IMR-90 (cell line): ENCODE results near the gene PIP4K2A. TPM values are rescaled to one million over a fixed set of nuclear protein-coding genes. Genes with fewer than 3 reads are reported as not detected.

ENCODE experiments used
- ATAC-seq: fragments of 200-7000 bp; cut with Tn5 transposase; 2 replicates; pipeline ENCODE4 v1.9.1; 2020; ENCODE audit warnings: low read depth, mild to moderate bottlenecking, moderate library complexity
- BruUV-seq: library from RNA; stranded (reverse); fragments of 400-500 nt; replicated peaks from 2 replicates; lab custom pipeline; 2021; lab: Mats Ljungman, UMichigan
- CTCF ChIA-PET: fragments of 300-600 bp; formaldehyde crosslinking; extraction: SDS; loops from one replicate; lab custom pipeline; 2021; ENCODE audit warnings: antibody characterized with exemption; lab: Yijun Ruan, JAX
- POLR2A ChIA-PET: fragments of 300-600 bp; sonication (Branson Sonifier 250); formaldehyde crosslinking; loops from one replicate; lab custom pipeline; 2022; ENCODE audit warnings: antibody characterized with exemption; ENCODE audit not compliant: unreplicated experiment; lab: Charles Lee
- DNase-seq: peaks from one replicate; pipeline ENCODE4 v3.0.0; 2013
- H2AFZ ChIP-seq: replicated peaks from 2 replicates; pipeline ENCODE3; 2013; ENCODE audit warnings: low read length, mild to moderate bottlenecking; ENCODE audit not compliant: poor library complexity
- H2AK5ac ChIP-seq: 2 replicates; pipeline ENCODE4 v1.6.1; 2013; ENCODE audit warnings: low read depth, low read length, inconsistent platforms
- H2AK9ac ChIP-seq: replicated peaks from 2 replicates; pipeline ENCODE3; 2013; ENCODE audit warnings: mild to moderate bottlenecking, low read depth, low read length, moderate library complexity; ENCODE audit not compliant: poor library complexity
- H2BK120ac ChIP-seq: 2 replicates; pipeline ENCODE4 v1.6.1; 2013; ENCODE audit warnings: low read depth, low read length, inconsistent platforms
- H2BK15ac ChIP-seq: 3 replicates; pipeline ENCODE4 v1.6.1; 2013; ENCODE audit warnings: low read depth, low read length, inconsistent platforms
- H2BK20ac ChIP-seq: 2 replicates; pipeline ENCODE4 v1.6.1; 2013; ENCODE audit warnings: low read depth, mild to moderate bottlenecking, inconsistent platforms, low read length, moderate library complexity
- H2BK5ac ChIP-seq: 2 replicates; pipeline ENCODE4 v1.6.1; 2013; ENCODE audit warnings: mild to moderate bottlenecking, low read depth, low read length, inconsistent platforms; ENCODE audit not compliant: poor library complexity, severe bottlenecking
- H3K14ac ChIP-seq: replicated peaks from 2 replicates; pipeline ENCODE4 v1.6.1; 2013; ENCODE audit warnings: low read depth, low read length, inconsistent platforms
- H3K18ac ChIP-seq: 2 replicates; pipeline ENCODE4 v1.6.1; 2013; ENCODE audit warnings: low read depth, low read length, control low read depth
- H3K23ac ChIP-seq: 2 replicates; pipeline ENCODE4 v1.6.1; 2013; ENCODE audit warnings: low read depth, low read length, inconsistent platforms
- H3K27ac ChIP-seq: 2 replicates; pipeline ENCODE4 v1.5.1; 2013; ENCODE audit warnings: mild to moderate bottlenecking, control low read depth, low read length; ENCODE audit not compliant: insufficient read depth
- H3K27me3 ChIP-seq: 2 replicates; pipeline ENCODE4 v1.6.1; 2013; ENCODE audit warnings: low read length; ENCODE audit not compliant: control insufficient read depth, insufficient read depth
- H3K36me3 ChIP-seq: 2 replicates; pipeline ENCODE4 v1.6.1; 2013; ENCODE audit warnings: low read length, mixed read lengths; ENCODE audit not compliant: control insufficient read depth, insufficient read depth
- H3K4ac ChIP-seq: 2 replicates; pipeline ENCODE4 v1.6.1; 2013; ENCODE audit warnings: low read depth, low read length, inconsistent platforms
- H3K4me1 ChIP-seq: 2 replicates; pipeline ENCODE4 v1.6.1; 2013; ENCODE audit warnings: low read length, mixed read lengths; ENCODE audit not compliant: control insufficient read depth, insufficient read depth
- H3K4me2 ChIP-seq: 2 replicates; pipeline ENCODE4 v1.6.1; 2013; ENCODE audit warnings: low read depth, mild to moderate bottlenecking, control low read depth, low read length, moderate library complexity
- H3K4me3 ChIP-seq: 2 replicates; pipeline ENCODE4 v1.5.1; 2013; ENCODE audit warnings: low read depth, mild to moderate bottlenecking, control low read depth, low read length, moderate library complexity; ENCODE audit not compliant: insufficient read depth
- H3K56ac ChIP-seq: 2 replicates; pipeline ENCODE4 v1.6.1; 2013; ENCODE audit warnings: low read length, inconsistent platforms; ENCODE audit not compliant: insufficient read depth; ENCODE audit errors: extremely low read depth
- H3K79me1 ChIP-seq, 2 experiments: 2 replicates each; pipeline ENCODE4 v1.6.1; 2013; ENCODE audit warnings: low read length in 2 of 2, inconsistent platforms in 1 of 2, low read depth in 1 of 2
- H3K9ac ChIP-seq: 2 replicates; pipeline ENCODE4 v1.6.1; 2013; ENCODE audit warnings: low read depth, low read length, control low read depth
- H3K9me1 ChIP-seq: 2 replicates; pipeline ENCODE4 v1.6.1; 2013; ENCODE audit warnings: low read length, inconsistent platforms; ENCODE audit not compliant: insufficient read depth
- H3K9me3 ChIP-seq: 2 replicates; pipeline ENCODE4 v1.6.1; 2013; ENCODE audit warnings: low read length; ENCODE audit not compliant: control insufficient read depth, insufficient read depth
- H4K20me1 ChIP-seq: 2 replicates; pipeline ENCODE4 v1.6.1; 2013; ENCODE audit warnings: low read length, inconsistent platforms; ENCODE audit not compliant: insufficient read depth
- H4K5ac ChIP-seq: 2 replicates; pipeline ENCODE4 v1.6.1; 2013; ENCODE audit warnings: mild to moderate bottlenecking, low read depth, low read length, control low read depth
- H4K8ac ChIP-seq, 2 experiments: 2 replicates each; pipeline ENCODE4 v1.6.1; 2013; ENCODE audit warnings: low read depth in 2 of 2, low read length in 2 of 2, control low read depth in 1 of 2, inconsistent platforms in 1 of 2
- H4K91ac ChIP-seq: 2 replicates; pipeline ENCODE4 v1.6.1; 2013; ENCODE audit warnings: low read depth, low read length, inconsistent platforms; ENCODE audit not compliant: insufficient read depth
- BHLHE40 ChIP-seq: fragments of 150-350 bp; IDR thresholded peaks from 2 replicates; pipeline ENCODE4 v1.6.1; 2016; ENCODE audit warnings: mild to moderate bottlenecking, low read depth, low read length
- MAZ ChIP-seq: IDR thresholded peaks from 2 replicates; pipeline ENCODE4 v1.6.1; 2012; ENCODE audit warnings: low read depth, mild to moderate bottlenecking, low read length, improper control_type of control experiment, moderate library complexity, borderline replicate concordance
- WGBS, 2 experiments: methylation state at CpG; one replicate each; pipeline versions ENCODE4 v1.1.5 to v1.1.7; 2013; ENCODE audit warnings: missing lambda C conversion rate in 2 of 2; ENCODE audit not compliant: insufficient read length in 1 of 2; ENCODE audit errors: extremely low coverage in 2 of 2; 5-methylcytosine and 5-hydroxymethylcytosine counted together
- dilution Hi-C: fragments of 300-500 bp; cut with HindIII; formaldehyde crosslinking; loops from one replicate; pipeline ENCODE4 v1.14.3; 2018; ENCODE audit warnings: low sequenced_read_pairs; ENCODE audit not compliant: unreplicated experiment
- in situ Hi-C: fragments of 300-500 bp; cut with MboI; formaldehyde crosslinking; loops from 3 replicates; pipeline ENCODE4 v1.14.3; 2019; ENCODE audit warnings: low sequenced_read_pairs, inconsistent platforms, mixed read lengths
- intact Hi-C: fragments of 100-400 bp; cut with micrococcal nuclease; formaldehyde crosslinking; loops from 2 replicates; pipeline ENCODE4 v1.10.0; 2022
- polyA plus RNA-seq, 3 experiments: library from polyadenylated mRNA; depleted of rRNA; stranded (reverse); fragments of >200 nt; gene quantifications; 2 replicates each; pipeline ENCODE4 v1.2.3, GENCODE V29; 2012; ENCODE audit warnings: low replicate concordance in 1 of 3
- total RNA-seq: library from RNA; depleted of rRNA; stranded (reverse); fragments of >200 nt; gene quantifications from 2 replicates; pipeline ENCODE4 v1.2.3, GENCODE V29; 2012

PIP4K2A gene
- total and polyA plus RNA-seq, 2 of the 4 experiments (the other 2 are of a cell fraction) = 9.8 to 18.1 TPM

- Histone ChIP-seq H3K27me3 (no peaks in the 10 kb centered on the region), H3K4me1 (peaks cover 11% of the 10 kb centered on the region), H3K9me1 (peaks cover 5% of the 10 kb centered on the region; the same call in 1 of the 2 replicates), H2BK5ac (no peak overlapping the region), H3K23ac (no peak overlapping the region), H3K56ac (no peak overlapping the region), H3K9me3 (no peaks in the 10 kb centered on the region), H2BK120ac (no peak overlapping the region), H2AFZ (no peak overlapping the region), H3K18ac (no peak overlapping the region), H2BK15ac (no peak overlapping the region), H4K8ac (no peak overlapping the region), H3K27ac (no peak overlapping the region), H3K14ac (0 out of 2 replicates have a peak overlapping the region, but pooled peaks have one; percentile 32), H3K4me2 (no peak overlapping the region), H2AK5ac (no peak overlapping the region), H2BK20ac (no peak overlapping the region), H4K91ac (no peak overlapping the region), H2AK9ac (no peak overlapping the region), H4K5ac (no peak overlapping the region), H3K4me3 (no peak overlapping the region), H3K36me3 (no peaks in the 10 kb centered on the region), H3K79me1 (peaks cover 40 to 56% of the 10 kb centered on the region in 2 experiments), H4K20me1 (peaks cover 14% of the 10 kb centered on the region; the same call in 1 of the 2 replicates), H3K4ac (no peak overlapping the region), H3K9ac (no peak overlapping the region)
- ChIA-PET POLR2A (no interaction called here), CTCF (interaction anchor here (0.6 kb wide), 1 partner anchor 17 kb away, joined by 3 read pairs; no protein-coding TSS in a partner anchor)
- DNase-seq (no peak), ATAC-seq (no peak)
- TF ChIP-seq BHLHE40 (no peak), MAZ (no peak)
- in situ Hi-C loops (no loop called here), dilution Hi-C loops (no loop called here), intact Hi-C loops (no loop called here)
- BruUV-seq = no TSS peak
- WGBS, 2 experiments = no CpG with 5 or more reads among the region's 4 CpGs
These were observed 71.3 kb downstream of the PIP4K2A start for GRCh38 chr10:22643116-22643515.
